D721Med (cell line): Measurements from ENCODE around the gene SEH1L.

Source experiments
- DNase-seq: peaks from one replicate; pipeline ENCODE4 v3.0.0; 2011; ENCODE audit warnings: low spot score; ENCODE audit not compliant: insufficient read length
- FAIRE-seq: peaks from 2 replicates; lab custom pipeline; 2011; peaks lifted over from hg19 to GRCh38; lab: Jason Lieb, UNC
- TF ChIP-seq, protein P1 (sequence below): IDR thresholded peaks from 2 replicates; pipeline ENCODE4 v1.5.1; 2012; ENCODE audit warnings: mild to moderate bottlenecking, control low read depth; ENCODE audit not compliant: insufficient read depth; ENCODE audit errors: missing control alignments

SEH1L gene

DNA sequence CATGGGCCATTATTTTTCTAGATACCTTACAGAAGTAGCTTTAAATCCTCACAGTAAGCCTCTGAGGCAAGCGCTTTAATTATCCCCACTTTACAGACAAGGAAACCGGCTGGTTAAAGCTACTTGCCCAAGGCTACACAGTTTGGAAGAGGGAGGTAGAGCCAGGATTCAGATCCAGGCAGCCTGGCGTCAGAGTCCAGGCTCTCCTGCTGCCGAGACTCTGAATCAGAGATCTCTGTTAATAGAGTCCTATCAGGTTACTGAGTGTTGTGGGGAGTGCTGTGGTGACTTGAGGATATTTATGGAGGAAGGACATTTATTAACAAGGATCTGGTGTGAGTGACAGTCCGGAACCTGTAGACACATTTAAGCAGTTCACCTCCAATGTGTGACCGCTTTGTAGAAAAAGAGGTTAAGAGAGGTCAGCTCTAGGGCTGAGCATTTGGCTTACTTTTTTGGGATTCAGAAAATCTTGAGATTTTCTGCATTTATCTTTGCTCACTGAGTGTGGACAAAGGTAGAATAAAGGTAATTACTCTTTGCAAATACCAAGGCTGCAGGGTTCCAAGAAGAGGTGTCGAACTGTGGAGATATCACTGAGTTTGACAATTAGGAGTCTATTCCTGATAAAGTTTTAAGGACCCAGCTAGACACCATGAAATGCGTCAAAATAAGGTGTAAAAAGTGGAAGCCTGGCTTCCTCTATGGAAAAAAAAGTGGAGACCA is 41.7 kb downstream of the SEH1L start:
- FAIRE-seq (no peak), DNase-seq (no peak)
- TF ChIP-seq, protein P1, sequence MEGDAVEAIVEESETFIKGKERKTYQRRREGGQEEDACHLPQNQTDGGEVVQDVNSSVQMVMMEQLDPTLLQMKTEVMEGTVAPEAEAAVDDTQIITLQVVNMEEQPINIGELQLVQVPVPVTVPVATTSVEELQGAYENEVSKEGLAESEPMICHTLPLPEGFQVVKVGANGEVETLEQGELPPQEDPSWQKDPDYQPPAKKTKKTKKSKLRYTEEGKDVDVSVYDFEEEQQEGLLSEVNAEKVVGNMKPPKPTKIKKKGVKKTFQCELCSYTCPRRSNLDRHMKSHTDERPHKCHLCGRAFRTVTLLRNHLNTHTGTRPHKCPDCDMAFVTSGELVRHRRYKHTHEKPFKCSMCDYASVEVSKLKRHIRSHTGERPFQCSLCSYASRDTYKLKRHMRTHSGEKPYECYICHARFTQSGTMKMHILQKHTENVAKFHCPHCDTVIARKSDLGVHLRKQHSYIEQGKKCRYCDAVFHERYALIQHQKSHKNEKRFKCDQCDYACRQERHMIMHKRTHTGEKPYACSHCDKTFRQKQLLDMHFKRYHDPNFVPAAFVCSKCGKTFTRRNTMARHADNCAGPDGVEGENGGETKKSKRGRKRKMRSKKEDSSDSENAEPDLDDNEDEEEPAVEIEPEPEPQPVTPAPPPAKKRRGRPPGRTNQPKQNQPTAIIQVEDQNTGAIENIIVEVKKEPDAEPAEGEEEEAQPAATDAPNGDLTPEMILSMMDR, result no peak

DNA sequence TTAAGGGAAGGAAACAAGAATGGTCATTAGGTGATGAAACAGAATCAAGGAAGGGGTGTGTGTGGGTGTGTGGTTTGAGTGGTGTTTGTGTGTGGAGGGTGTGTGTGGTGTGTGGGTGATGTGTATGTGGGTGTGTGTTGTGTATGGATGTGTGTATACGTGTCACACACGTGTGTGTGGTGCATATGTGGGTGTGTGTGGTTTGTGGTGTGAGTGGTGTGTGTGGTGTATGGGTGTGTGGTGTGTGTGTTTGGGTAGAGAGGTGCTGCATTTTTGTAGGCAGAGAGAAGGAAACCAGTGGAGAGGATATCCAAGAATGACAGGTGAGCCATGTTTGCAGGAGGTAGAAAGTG is 42.3 kb downstream of the SEH1L start:
- no peak for FAIRE-seq
- DNase-seq, result no peak
- TF ChIP-seq, protein P1, result no peak

DNA sequence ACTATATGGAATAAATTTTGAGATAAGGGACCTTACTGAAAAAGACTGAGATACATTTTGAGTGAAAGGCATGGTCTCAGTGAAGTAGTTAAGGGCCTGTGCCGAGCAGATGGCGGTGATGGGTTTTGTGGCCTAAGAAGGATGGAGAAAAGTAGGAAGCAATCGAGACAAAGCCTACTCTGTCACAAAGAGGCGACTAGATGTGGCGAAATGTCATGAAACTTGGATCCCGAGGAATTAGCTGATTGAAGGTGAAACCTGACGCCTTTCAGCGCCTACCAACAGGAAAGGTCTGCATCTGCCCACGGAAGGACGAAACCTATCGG is 42.8 kb downstream of the SEH1L start:
- DNase-seq (no peak), FAIRE-seq (no peak)
- TF ChIP-seq, protein P1, result no peak

DNA sequence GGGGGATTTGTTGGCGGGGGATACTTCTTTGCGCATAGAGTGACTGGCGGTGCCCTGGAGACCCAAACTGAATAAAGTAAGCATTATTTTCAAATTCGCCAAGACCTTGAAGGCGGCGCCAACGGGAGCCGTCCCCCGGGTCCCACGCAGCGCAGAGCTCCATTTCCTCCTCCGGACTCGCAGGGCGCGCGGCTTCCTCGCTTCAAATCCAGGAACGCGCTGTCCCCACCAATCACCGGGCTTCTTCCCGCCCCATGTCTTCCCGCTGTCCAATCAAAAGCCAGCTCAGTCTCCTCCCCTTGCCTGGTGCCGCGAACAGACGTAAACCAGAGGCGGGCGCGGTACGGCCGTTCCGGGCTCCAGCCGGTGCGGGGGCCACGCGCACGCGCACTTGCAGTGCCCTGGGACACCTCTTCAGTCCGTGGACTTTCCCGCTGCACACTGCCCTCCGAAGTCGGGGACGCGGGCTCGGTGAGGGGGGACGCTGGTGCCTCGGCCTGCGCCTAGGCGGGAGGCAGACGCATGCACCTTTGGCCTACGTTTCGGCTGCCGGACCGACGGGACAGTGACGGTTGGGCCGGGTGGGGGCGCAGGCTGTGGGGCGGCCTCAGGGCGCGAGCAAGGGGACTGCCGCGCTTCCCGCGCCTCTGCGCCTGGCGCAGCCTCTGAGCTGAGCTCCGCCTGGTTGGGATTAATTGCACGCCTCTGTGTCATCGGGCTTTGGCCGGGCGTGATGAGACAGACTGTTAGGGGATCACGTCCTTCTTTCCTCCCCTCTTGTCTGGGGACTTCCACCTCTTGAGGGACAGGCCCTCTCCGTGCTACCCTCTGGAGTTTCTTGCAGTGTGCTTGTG is 43.4 kb downstream of the SEH1L start, which contains the start of gene CEP192:
Gene CEP192 (plus strand): TSS at position 396 of the 854 bp plus-strand sequence. CDS start 8,063 bp downstream, outside the sequence.
- no peak for FAIRE-seq
- no peak for DNase-seq
- TF ChIP-seq, protein P1, result no peak

DNA sequence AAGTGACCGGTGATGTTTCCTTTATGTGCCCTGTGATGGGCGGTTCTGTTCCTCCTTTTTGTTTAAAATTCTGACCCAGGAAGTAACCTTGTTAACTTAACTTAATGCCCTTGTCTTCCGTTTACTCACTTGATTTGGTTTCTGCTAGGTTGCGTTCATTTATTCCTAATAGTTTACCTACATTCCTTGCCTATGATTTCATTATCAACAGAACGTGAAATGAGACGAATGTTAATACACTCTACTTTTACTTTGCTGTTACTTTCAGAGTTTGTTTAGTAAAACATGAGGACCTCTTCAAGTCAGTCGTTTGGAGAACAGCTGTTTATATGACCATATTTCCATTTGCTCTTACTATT is 44.0 kb downstream of the SEH1L start:
- no peak for DNase-seq
- FAIRE-seq, result no peak
- TF ChIP-seq, protein P1, result no peak

DNA sequence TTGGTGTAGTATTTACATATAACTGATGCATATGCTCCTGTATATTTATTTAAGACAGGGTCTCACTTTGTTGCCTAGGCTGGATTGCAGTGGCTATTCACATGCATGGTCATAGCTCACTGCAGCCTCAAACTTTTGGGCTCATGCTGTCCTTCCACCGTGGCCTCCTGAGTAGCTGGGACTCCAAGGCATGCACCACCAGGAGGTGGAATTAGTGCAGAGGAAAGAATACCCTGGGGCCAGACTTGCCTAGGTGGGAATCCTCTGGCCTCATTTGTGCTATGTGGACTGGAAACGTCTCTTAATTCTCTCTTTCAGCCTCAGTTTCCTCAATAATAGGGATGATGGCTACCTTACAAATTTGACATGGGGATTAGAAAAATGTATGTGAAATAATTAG is 45.6 kb downstream of the SEH1L start:
- no peak for DNase-seq
- no peak for FAIRE-seq
- TF ChIP-seq, protein P1, result no peak

DNA sequence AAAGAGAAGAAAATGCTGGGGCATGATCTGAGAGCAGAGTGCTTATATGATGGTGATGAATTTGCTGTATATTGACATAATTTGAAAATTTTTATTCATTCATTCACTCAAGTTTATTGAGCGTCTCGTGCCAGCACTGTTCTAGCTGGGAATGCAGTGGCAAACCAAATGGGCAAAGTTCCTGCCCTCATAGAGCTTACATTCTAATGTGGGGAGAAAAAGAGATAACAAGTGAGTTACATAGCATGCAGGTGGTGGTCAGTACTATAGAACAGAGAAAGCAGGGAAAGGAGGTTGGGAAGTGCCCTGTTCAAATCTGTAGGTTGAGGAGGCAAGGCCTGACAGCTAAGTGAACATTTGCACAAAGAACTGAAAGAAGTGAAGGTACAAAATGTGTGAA is 47.6 kb downstream of the SEH1L start:
- TF ChIP-seq, protein P1, result no peak
- DNase-seq (no peak), FAIRE-seq (no peak)
